Iris pigment epithelial cell (primary cell): ENCODE measurements around the gene OGFOD3.
"Not testable (repeated sequence)": the region's sequence is repeated elsewhere in the genome, so short reads cannot be mapped to it uniquely, and the experiment has no call there.

Experiments
- DNase-seq: peaks from one replicate; pipeline ENCODE4 v3.0.0-alpha.2; 2011; ENCODE audit warnings: low read depth

OGFOD3 gene

DNA sequence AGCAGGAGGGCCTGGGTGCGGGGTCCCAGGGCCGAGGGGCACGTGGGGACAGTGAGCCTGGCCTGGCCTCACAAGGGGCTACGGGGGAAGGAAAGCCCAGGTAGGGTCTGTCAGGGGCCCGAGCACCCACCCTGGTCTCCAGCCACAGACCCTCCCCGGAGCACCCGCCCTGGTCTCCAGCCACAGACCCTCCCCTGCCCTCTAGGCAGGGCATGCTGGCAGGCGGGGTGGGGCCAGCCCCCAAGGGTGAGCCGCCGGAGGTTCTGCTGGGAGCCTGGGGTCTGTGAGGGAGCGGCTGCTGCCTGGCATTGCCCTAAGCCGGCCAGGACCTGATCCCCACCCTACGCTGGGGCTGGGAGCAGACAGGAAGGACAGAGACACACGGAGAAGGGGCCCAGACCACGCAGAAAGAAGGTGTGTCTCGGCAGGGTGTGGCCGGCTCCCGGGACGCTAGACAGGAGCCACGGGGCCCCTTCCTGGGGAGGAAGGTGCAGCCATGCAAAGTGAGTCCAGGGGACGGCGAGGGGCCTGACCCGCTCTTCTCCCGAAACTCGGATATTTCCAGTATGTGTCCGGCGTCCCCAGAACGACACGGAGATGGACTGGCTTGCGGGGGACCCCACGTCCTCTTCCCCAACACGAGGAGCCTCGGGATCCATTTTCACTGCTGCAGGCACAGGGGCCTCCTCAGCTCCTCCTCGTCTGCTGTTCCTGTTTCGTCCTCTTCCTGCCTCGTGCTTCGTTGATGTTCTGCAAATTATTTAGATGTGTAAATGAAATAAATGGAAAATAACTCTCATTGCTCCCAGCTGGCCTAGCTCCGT, 31.3 kb downstream of the OGFOD3 start:
- no peak for DNase-seq

DNA sequence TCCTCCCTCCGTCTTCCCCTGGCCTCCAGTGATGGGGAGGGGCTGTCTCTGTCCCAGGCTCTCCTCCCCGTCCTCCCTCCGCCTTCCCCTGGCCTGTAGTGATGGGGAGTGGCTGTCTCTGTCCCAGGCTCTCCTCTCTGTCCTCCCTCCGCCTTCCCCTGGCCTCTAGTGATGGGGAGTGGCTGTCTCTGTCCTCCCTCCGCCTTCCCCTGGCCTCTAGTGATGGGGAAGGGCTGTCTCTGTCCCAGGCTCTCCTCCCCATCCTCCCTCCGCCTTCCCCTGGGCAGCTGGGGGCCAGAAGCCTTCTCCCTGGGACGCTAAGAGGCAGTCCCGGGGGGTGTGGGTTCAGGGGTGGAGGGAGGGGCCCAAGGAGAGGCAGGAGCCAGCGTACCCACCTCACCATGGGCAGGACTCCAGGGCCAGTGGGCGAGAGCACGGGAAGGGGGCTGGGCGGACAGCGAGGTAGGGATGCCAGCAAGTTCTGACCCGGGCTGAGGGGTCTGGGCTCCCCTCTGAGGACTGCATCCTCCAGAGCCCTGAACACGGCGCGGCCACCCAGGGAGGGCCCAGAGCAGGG, 32.0 kb downstream of the OGFOD3 start:
- no peak for DNase-seq

- DNase-seq, result no peak
Observed at GRCh38 chr17:82385559-82386254, 32.7 kb downstream of the OGFOD3 start.

GRCh38 chr17:82384730-82385481, 33.5 kb downstream of the OGFOD3 start:
- peak; percentile 18 for DNase-seq

GRCh38 chr17:82384051-82384729, 34.2 kb downstream of the OGFOD3 start:
- DNase-seq, result no peak

GRCh38 chr17:82383411-82383810, 35.0 kb downstream of the OGFOD3 start:
- no peak for DNase-seq

GRCh38 chr17:82382933-82383255, 35.5 kb downstream of the OGFOD3 start:
- no peak for DNase-seq

- not testable (repeated sequence) for DNase-seq
Observed at GRCh38 chr17:82382220-82382932, 36.0 kb downstream of the OGFOD3 start.

DNA sequence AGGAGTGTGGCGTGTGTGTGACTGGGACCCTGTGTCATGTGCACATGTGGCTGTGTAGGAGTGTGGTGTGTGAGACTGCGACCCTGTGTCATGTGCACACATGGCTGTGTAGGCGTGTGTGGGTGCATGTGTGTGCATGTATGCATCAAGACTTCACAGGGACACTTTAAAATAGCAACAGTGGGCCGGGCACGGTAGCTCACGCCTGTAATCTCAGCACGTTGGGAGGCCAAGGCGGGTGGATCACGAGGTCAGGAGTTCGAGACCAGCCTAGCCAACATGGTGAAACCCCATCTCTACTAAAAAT, 36.7 kb downstream of the OGFOD3 start:
- not testable (repeated sequence) for DNase-seq

- DNase-seq, result peak; percentile 15
Observed at GRCh38 chr17:82380860-82381702, 37.3 kb downstream of the OGFOD3 start.

DNA sequence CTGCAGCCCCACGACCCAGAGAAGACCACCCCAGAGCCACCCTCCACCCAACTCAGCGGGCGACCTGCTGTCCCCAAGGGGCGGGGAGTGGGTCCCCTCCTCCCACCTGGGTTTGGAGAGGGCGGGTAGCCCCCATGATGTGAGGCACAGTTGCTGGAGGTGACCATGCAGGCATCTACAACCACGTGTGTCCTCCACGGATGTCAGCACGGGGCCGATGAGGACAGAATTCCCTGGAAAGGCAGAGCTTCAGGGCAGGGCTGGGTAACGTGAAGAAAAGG, 39.7 kb downstream of the OGFOD3 start:
- DNase-seq, result no peak

- no peak for DNase-seq
Observed at GRCh38 chr17:82377924-82378740, 40.3 kb downstream of the OGFOD3 start.

- DNase-seq, result not testable (repeated sequence)
Observed at GRCh38 chr17:82377294-82377693, 41.1 kb downstream of the OGFOD3 start.

- no peak for DNase-seq
Observed at GRCh38 chr17:82376042-82376730, 42.2 kb downstream of the OGFOD3 start.

DNA sequence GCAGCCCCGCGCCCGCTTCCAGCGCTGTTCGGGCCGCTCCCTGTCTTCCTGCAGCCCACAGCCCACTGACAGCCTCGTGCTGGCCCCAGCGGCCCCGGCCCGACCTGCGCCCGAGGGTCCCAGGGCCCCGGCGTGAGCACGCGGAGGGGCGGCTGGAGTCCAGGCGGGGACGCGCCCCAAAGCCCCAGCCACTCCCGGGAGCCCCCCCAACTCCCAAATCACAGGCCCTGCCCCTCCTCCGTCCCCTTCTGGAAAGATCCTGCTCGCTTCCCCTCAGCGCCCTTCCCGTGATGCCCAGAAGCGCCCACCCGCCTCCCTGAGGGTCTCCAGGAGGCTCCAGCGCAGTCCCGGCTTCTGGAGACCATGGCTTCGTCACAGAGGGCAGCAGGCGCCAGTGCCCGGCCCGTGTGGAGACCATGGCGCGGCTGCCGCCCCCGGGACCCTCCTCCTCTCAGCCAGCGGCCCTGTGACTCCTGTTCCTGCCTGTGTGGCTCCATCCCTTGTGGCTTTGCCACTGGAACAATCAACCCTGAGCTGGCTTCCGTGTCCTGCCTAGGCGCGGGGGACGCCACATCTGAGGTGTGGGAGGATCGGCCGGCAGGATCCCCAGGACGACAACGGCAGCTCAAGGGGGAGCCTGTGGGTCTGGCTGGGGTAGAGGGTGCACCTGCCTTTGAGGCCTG, 42.9 kb downstream of the OGFOD3 start:
- no peak for DNase-seq

DNA sequence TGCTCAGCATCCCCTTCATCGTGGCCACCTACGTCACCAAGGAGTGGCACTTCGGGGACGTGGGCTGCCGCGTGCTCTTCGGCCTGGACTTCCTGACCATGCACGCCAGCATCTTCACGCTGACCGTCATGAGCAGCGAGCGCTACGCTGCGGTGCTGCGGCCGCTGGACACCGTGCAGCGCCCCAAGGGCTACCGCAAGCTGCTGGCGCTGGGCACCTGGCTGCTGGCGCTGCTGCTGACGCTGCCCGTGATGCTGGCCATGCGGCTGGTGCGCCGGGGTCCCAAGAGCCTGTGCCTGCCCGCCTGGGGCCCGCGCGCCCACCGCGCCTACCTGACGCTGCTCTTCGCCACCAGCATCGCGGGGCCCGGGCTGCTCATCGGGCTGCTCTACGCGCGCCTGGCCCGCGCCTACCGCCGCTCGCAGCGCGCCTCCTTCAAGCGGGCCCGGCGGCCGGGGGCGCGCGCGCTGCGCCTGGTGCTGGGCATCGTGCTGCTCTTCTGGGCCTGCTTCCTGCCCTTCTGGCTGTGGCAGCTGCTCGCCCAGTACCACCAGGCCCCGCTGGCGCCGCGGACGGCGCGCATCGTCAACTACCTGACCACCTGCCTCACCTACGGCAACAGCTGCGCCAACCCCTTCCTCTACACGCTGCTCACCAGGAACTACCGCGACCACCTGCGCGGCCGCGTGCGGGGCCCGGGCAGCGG, 43.6 kb downstream of the OGFOD3 start:
- no peak for DNase-seq

- no peak for DNase-seq
Observed at GRCh38 chr17:82373731-82374625, 44.4 kb downstream of the OGFOD3 start.
